K562 (cell line): ENCODE results near the gene WNT7A.

ENCODE experiments used
- ELK1 ChIP-seq: sonication (generic); formaldehyde crosslinking; IDR thresholded peaks from 2 replicates; pipeline ENCODE4 v1.8.1; 2022; ENCODE audit warnings: missing genetic modification reagents
- GABPA ChIP-seq: fragments of 200-800 bp; sonication (Bioruptor generic); conservative IDR thresholded peaks from 2 replicates; pipeline ENCODE4 v1.6.1; 2016; ENCODE audit warnings: low read depth, missing genetic modification characterization, missing compliant biosample characterization

- TF ChIP-seq ELK1 (CRISPR knock-in tag) (no peak), GABPA (tag) (no peak)
These were observed 51.2 kb downstream of the WNT7A start for GRCh38 chr3:13828501-13829265.
